ENCODE data around the gene SMIM14.
"Not testable (repeated sequence)": the region's sequence is repeated elsewhere in the genome, so short reads cannot be mapped to it uniquely, and the experiment has no call there.

Gene SMIM14

GRCh38 chr4:39505581-39505980 is 133.1 kb downstream of the SMIM14 start:
- FAIRE-seq: no peak

GRCh38 chr4:39504538-39504937 is 134.1 kb downstream of the SMIM14 start:
- DNase-seq (ENCODE audit: insufficient read length) (no peak), FAIRE-seq (no peak)
- TF ChIP-seq POLR2AphosphoS5 (IDR thresholded peaks at IDR 0.05; ENCODE audit: low read depth, low read length): no peak
- TF ChIP-seq POLR2A (IDR thresholded peaks at IDR 0.05; ENCODE audit: low read depth, low read length): no peak

More at GRCh38 chr4:39505581-39505980, 133.1 kb downstream of the SMIM14 start:
- no peak for TF ChIP-seq TAF1 (IDR thresholded peaks at IDR 0.05; ENCODE audit: borderline replicate concordance, low read depth, low read length)
- no peak for TF ChIP-seq POLR2A (IDR thresholded peaks at IDR 0.05; ENCODE audit: low read depth, low read length)
- TF ChIP-seq POLR2AphosphoS5 (IDR thresholded peaks at IDR 0.05; ENCODE audit: low read depth, low read length): no peak
- no peak for DNase-seq (ENCODE audit: insufficient read length)

- FAIRE-seq: not testable (repeated sequence)
Measured at GRCh38 chr4:39502664-39503035, 136.0 kb downstream of the SMIM14 start.

GRCh38 chr4:39502019-39502663 is 136.5 kb downstream of the SMIM14 start:
- FAIRE-seq: peak; percentile 58
- no peak for DNase-seq (ENCODE audit: insufficient read length)
- TF ChIP-seq TAF1 (IDR thresholded peaks at IDR 0.05; ENCODE audit: borderline replicate concordance, low read depth, low read length): no peak
- TF ChIP-seq POLR2A (IDR thresholded peaks at IDR 0.05; ENCODE audit: low read depth, low read length): no peak
- TF ChIP-seq POLR2AphosphoS5 (IDR thresholded peaks at IDR 0.05; ENCODE audit: low read depth, low read length): no peak

More at GRCh38 chr4:39502664-39503035, 136.0 kb downstream of the SMIM14 start:
- DNase-seq (ENCODE audit: insufficient read length): not testable (repeated sequence)

GRCh38 chr4:39498727-39499020 is 140.0 kb downstream of the SMIM14 start:
- TF ChIP-seq TAF1 (IDR thresholded peaks at IDR 0.05; ENCODE audit: borderline replicate concordance, low read depth, low read length): no peak
- no peak for TF ChIP-seq POLR2AphosphoS5 (IDR thresholded peaks at IDR 0.05; ENCODE audit: low read depth, low read length)
- no peak for TF ChIP-seq POLR2A (IDR thresholded peaks at IDR 0.05; ENCODE audit: low read depth, low read length)
- DNase-seq (ENCODE audit: insufficient read length): no peak
- no peak for FAIRE-seq

GRCh38 chr4:39497909-39498726 is 140.5 kb downstream of the SMIM14 start:
- DNase-seq (ENCODE audit: insufficient read length) (no peak), FAIRE-seq (no peak)
- TF ChIP-seq POLR2AphosphoS5 (IDR thresholded peaks at IDR 0.05; ENCODE audit: low read depth, low read length) (no peak), POLR2A (IDR thresholded peaks at IDR 0.05; ENCODE audit: low read depth, low read length) (no peak), TAF1 (IDR thresholded peaks at IDR 0.05; ENCODE audit: borderline replicate concordance, low read depth, low read length) (no peak)

Data from GM12892 (cell line).